Calu3 (cell line): ENCODE measurements around the gene FPGS. TPM values are rescaled to one million over a fixed set of nuclear protein-coding genes. Genes with fewer than 3 reads are reported as not detected.
A peak's percentile ranks its signal among the peaks of the same experiment; 100 is the strongest.

Experiments
- BruUV-seq: library from RNA; stranded (reverse); fragments of 400-500 nt; replicated peaks from 2 replicates; lab custom pipeline; 2021; lab: Mats Ljungman, UMichigan
- CTCF ChIA-PET: fragments of 300-600 bp; sonication (Branson Sonifier 250); formaldehyde crosslinking; loops from one replicate; lab custom pipeline; 2022; ENCODE audit warnings: antibody characterized with exemption; lab: Charles Lee
- DNase-seq: peaks from one replicate; pipeline ENCODE4 v3.0.0; 2022
- H3K27ac Mint-ChIP-seq: one replicate; pipeline ENCODE4 v1.8.0; 2022; ENCODE audit warnings: mixed read lengths; ENCODE audit not compliant: unreplicated experiment
- H3K27me3 Mint-ChIP-seq: one replicate; pipeline ENCODE4 v1.8.0; 2022; ENCODE audit warnings: mixed read lengths; ENCODE audit not compliant: unreplicated experiment
- H3K36me3 Mint-ChIP-seq: one replicate; pipeline ENCODE4 v1.8.0; 2022; ENCODE audit warnings: mild to moderate bottlenecking, moderate library complexity, mixed read lengths; ENCODE audit not compliant: insufficient read depth, unreplicated experiment
- H3K4me1 Mint-ChIP-seq: one replicate; pipeline ENCODE4 v1.8.0; 2022; ENCODE audit warnings: mild to moderate bottlenecking, low read depth, mixed read lengths; ENCODE audit not compliant: unreplicated experiment
- H3K4me3 Mint-ChIP-seq: one replicate; pipeline ENCODE4 v1.8.0; 2022; ENCODE audit warnings: mild to moderate bottlenecking, low read depth, moderate library complexity, mixed read lengths; ENCODE audit not compliant: unreplicated experiment
- H3K9me3 Mint-ChIP-seq: one replicate; pipeline ENCODE4 v1.8.0; 2022; ENCODE audit warnings: low read depth, mixed read lengths; ENCODE audit not compliant: unreplicated experiment
- intact Hi-C: fragments of 100-400 bp; cut with micrococcal nuclease; formaldehyde crosslinking; loops from one replicate; pipeline ENCODE4 v1.10.0; 2022; ENCODE audit not compliant: unreplicated experiment
- total RNA-seq: library from RNA; stranded (reverse); gene quantifications from 2 replicates; pipeline ENCODE4 v1.2.3, GENCODE V29; 2022
- TF ChIP-seq, protein P1 (sequence below): fragments of 200-600 bp; IDR thresholded peaks from one replicate; pipeline ENCODE4 v1.8.0; 2022; ENCODE audit warnings: antibody characterized with exemption; ENCODE audit not compliant: unreplicated experiment

The FPGS gene
- total RNA-seq, 1 experiment from 2014 or later, result 75.2 TPM

GRCh38 chr9:127815512-127816361 lies 13.1 kb downstream of the FPGS start:
- no peaks in the 10 kb centered on the region for H3K4me1 Mint-ChIP-seq
- TF ChIP-seq, protein P1, sequence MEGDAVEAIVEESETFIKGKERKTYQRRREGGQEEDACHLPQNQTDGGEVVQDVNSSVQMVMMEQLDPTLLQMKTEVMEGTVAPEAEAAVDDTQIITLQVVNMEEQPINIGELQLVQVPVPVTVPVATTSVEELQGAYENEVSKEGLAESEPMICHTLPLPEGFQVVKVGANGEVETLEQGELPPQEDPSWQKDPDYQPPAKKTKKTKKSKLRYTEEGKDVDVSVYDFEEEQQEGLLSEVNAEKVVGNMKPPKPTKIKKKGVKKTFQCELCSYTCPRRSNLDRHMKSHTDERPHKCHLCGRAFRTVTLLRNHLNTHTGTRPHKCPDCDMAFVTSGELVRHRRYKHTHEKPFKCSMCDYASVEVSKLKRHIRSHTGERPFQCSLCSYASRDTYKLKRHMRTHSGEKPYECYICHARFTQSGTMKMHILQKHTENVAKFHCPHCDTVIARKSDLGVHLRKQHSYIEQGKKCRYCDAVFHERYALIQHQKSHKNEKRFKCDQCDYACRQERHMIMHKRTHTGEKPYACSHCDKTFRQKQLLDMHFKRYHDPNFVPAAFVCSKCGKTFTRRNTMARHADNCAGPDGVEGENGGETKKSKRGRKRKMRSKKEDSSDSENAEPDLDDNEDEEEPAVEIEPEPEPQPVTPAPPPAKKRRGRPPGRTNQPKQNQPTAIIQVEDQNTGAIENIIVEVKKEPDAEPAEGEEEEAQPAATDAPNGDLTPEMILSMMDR, result no peak
- intact Hi-C loops, result no loop called here
- H3K9me3 Mint-ChIP-seq, result no peaks in the 10 kb centered on the region
- CTCF ChIA-PET, result no interaction called here
- DNase-seq, result no peak
- BruUV-seq, result no TSS peak
- H3K27ac Mint-ChIP-seq, result no peak overlapping the region
- no peak overlapping the region for H3K4me3 Mint-ChIP-seq
- peaks cover 34% of the 10 kb centered on the region for H3K36me3 Mint-ChIP-seq
- H3K27me3 Mint-ChIP-seq, result no peaks in the 10 kb centered on the region

DNA sequence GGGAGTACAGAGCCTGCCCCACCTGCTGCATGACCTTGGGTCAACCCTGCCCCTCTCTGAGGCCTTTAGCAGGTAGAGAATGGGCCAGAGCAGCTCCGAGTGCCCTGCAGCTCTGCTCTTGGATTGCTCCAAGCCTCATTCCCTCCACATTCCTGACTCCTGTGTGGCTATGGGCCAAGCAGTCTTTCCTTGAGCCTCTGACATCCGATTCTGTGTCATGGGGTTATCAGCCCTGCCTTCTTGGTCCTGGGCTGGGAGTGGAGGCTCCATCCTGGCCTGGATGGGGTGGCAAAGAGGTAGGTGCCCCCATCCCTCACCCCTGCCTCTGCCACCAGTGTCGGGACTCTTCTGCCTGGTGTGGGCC lies 13.7 kb downstream of the FPGS start:
- Mint-ChIP-seq H3K9me3 (no peaks in the 10 kb centered on the region), H3K36me3 (peaks cover 32% of the 10 kb centered on the region), H3K27me3 (no peaks in the 10 kb centered on the region), H3K4me1 (no peaks in the 10 kb centered on the region), H3K27ac (no peak overlapping the region), H3K4me3 (no peak overlapping the region)
- no peak for DNase-seq
- intact Hi-C loops, result no loop called here
- TF ChIP-seq, protein P1, result no peak
- CTCF ChIA-PET, result no interaction called here
- no TSS peak for BruUV-seq

DNA sequence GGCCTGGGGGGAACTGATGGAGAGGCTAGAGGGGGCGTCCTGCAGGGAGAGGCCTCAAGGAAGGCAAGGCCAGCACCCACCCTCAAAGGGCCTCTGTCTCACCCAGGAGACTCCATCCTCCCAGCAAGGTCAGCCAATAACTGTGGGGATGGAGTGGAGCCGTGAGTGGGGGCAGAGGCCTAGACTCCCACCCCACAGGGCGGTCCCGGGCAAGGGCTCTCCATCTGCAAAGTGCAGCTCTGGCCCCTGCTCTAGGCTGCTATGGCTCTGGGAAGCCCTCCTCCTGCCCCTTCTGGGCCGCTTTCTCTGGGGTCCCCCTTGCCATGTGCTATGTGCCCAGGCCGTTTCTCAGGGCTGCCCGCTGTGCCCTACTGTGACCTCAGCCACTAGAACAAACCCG lies 14.0 kb downstream of the FPGS start:
- intact Hi-C loops, result no loop called here
- Mint-ChIP-seq H3K4me3 (no peak overlapping the region), H3K36me3 (peaks cover 32% of the 10 kb centered on the region), H3K27ac (no peak overlapping the region), H3K4me1 (no peaks in the 10 kb centered on the region), H3K9me3 (no peaks in the 10 kb centered on the region), H3K27me3 (no peaks in the 10 kb centered on the region)
- no peak for DNase-seq
- TF ChIP-seq, protein P1, result no peak
- CTCF ChIA-PET, result no interaction called here
- BruUV-seq, result no TSS peak

GRCh38 chr9:127817881-127818434 lies 15.3 kb downstream of the FPGS start:
- CTCF ChIA-PET, result no interaction called here
- H3K4me3 Mint-ChIP-seq, result no peak overlapping the region
- H3K4me1 Mint-ChIP-seq, result no peaks in the 10 kb centered on the region
- intact Hi-C loops, result no loop called here
- H3K9me3 Mint-ChIP-seq, result no peaks in the 10 kb centered on the region
- peaks cover 32% of the 10 kb centered on the region for H3K36me3 Mint-ChIP-seq
- BruUV-seq, result no TSS peak
- no peak for DNase-seq
- H3K27ac Mint-ChIP-seq, result peak overlapping the region; percentile 28
- TF ChIP-seq, protein P1, result no peak
- no peaks in the 10 kb centered on the region for H3K27me3 Mint-ChIP-seq
